HepG2 (cell line): ENCODE data around the gene ZBTB46. TPM values are rescaled to one million over a fixed set of nuclear protein-coding genes. Genes with fewer than 3 reads are reported as not detected.
A peak's percentile ranks its signal among the peaks of the same experiment; 100 is the strongest.

Experiments
- JARID2 ChIP-seq: sonication (generic); formaldehyde crosslinking; IDR thresholded peaks from 2 replicates; pipeline ENCODE4 v1.8.1; 2023; ENCODE audit warnings: missing genetic modification reagents, inconsistent platforms; ENCODE audit not compliant: insufficient replicate concordance
- ZNF563 ChIP-seq: sonication (generic); formaldehyde crosslinking; IDR thresholded peaks from 2 replicates; pipeline ENCODE4 v1.8.0; 2022; ENCODE audit warnings: mild to moderate bottlenecking, moderate library complexity, missing genetic modification reagents
- ZZZ3 ChIP-seq: sonication (generic); formaldehyde crosslinking; IDR thresholded peaks from 2 replicates; pipeline ENCODE4 v1.4.0; 2020; ENCODE audit warnings: missing genetic modification reagents, mild to moderate bottlenecking, borderline replicate concordance
- polyA plus RNA-seq, 8 experiments: library from polyadenylated mRNA; depleted of rRNA in 3 of 8; stranded (reverse) in 7 of 8; unstranded in 1 of 8; fragments of >200 nt; fragmentation: Illumina TruSeq in 4 of 8; extraction: Trizol in 4 of 8; gene quantifications; 2 replicates each; pipeline versions ENCODE4 v1.2.1 to v1.2.3, GENCODE V29; 2011 to 2016; ENCODE audit warnings: low read depth in 4 of 8, missing spikeins in 1 of 8, mixed read lengths in 1 of 8; ENCODE audit not compliant: insufficient read depth in 1 of 8
- total RNA-seq, 5 experiments: library from RNA; depleted of rRNA; stranded (reverse); fragments of >200 nt; fragmentation: Illumina TruSeq; extraction: Trizol; gene quantifications; 2 replicates each; pipeline ENCODE4 v1.2.3, GENCODE V29; 2016; ENCODE audit warnings: low read depth in 1 of 5
- TF ChIP-seq, protein P1 (sequence below), 2 experiments: sonication (generic) in 1 of 2; formaldehyde crosslinking in 1 of 2; IDR thresholded peaks; 2 replicates each; pipeline versions ENCODE4 v1.4.0 to v1.6.1; 2016 to 2020; ENCODE audit warnings: borderline replicate concordance in 1 of 2, low read depth in 1 of 2, mild to moderate bottlenecking in 1 of 2, missing genetic modification reagents in 1 of 2
- TF ChIP-seq, protein P2 (sequence below): sonication (generic); formaldehyde crosslinking; IDR thresholded peaks from 2 replicates; pipeline ENCODE4 v1.5.0; 2020; ENCODE audit warnings: mild to moderate bottlenecking, missing genetic modification reagents, moderate library complexity
- TF ChIP-seq, protein P3 (sequence below): fragments of 450-650 bp; IDR thresholded peaks from 2 replicates; pipeline ENCODE4 v1.6.1; 2017
- TF ChIP-seq, protein P4 (sequence below): sonication (generic); formaldehyde crosslinking; conservative IDR thresholded peaks from 2 replicates; pipeline ENCODE4 v1.4.0; 2020; ENCODE audit warnings: mild to moderate bottlenecking, missing genetic modification reagents, moderate library complexity
- TF ChIP-seq, protein P5 (sequence below): sonication (generic); formaldehyde crosslinking; IDR thresholded peaks from 2 replicates; pipeline ENCODE4 v1.4.0; 2020; ENCODE audit warnings: missing genetic modification reagents
- TF ChIP-seq, protein P6 (sequence below): sonication (generic); formaldehyde crosslinking; IDR thresholded peaks from 2 replicates; pipeline ENCODE4 v1.9.0; 2021; ENCODE audit warnings: missing genetic modification reagents, borderline replicate concordance

The ZBTB46 gene
- total and polyA plus RNA-seq, 2 of the 13 experiments (the other 11 are each of a cell fraction or from before 2014, with no cell fraction given), result 1.6 to 13.5 TPM

DNA sequence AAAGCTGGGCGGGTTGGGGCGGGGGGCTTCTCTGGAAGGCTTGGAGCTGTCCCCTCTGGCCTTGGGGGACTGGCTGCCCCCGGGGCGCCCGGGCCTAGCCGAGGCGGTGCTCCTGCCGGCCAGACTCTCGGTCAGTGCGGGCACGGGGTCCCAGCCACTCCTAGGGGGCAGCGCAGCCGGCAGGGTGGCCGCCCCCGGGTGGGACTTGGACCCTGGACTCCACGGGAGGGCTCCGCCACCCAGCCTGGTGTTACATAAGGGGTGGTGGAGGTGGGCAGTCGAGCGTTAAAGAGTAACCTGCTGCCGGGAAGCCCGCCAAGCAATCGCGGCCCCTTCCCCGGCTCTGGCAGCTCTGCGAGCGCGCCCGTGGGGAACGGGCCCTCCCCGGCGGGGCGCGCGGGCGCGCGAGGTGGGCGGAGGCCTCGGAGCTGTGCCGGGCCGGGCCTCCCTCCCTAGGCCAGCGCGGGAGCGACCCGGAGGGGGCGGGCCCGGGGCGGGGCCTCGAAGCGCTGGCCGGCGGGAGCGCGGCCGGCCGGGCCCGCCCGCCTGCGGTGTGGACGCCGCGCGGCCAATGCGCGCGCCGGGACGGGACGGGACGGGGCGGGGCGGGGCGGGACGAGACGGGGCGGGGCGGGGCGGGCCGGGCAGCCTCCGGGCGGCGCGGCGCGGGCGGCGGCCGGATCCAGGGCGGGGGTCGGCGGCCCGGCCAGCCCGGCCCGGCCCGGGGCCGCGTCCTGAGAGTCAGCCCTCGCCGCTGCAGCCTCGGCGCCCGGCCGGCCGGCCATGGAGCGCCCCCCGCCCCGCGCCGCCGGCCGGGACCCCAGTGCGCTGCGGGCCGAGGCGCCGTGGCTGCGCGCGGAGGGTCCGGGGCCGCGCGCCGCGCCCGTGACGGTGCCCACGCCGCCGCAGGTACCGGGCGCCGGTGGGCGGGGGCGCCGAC lies 91.7 kb downstream of the ZBTB46 start, which contains the start of gene SLC2A4RG (continued):
- TF ChIP-seq, protein P1, sequence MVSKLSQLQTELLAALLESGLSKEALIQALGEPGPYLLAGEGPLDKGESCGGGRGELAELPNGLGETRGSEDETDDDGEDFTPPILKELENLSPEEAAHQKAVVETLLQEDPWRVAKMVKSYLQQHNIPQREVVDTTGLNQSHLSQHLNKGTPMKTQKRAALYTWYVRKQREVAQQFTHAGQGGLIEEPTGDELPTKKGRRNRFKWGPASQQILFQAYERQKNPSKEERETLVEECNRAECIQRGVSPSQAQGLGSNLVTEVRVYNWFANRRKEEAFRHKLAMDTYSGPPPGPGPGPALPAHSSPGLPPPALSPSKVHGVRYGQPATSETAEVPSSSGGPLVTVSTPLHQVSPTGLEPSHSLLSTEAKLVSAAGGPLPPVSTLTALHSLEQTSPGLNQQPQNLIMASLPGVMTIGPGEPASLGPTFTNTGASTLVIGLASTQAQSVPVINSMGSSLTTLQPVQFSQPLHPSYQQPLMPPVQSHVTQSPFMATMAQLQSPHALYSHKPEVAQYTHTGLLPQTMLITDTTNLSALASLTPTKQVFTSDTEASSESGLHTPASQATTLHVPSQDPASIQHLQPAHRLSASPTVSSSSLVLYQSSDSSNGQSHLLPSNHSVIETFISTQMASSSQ (IDR thresholded peaks at IDR 0.05; ENCODE audit: low read depth), result peak; percentile 90
- TF ChIP-seq, protein P1 (CRISPR knock-in tag; IDR thresholded peaks at IDR 0.05; ENCODE audit: borderline replicate concordance), result peak; percentile 100
- TF ChIP-seq, protein P2, sequence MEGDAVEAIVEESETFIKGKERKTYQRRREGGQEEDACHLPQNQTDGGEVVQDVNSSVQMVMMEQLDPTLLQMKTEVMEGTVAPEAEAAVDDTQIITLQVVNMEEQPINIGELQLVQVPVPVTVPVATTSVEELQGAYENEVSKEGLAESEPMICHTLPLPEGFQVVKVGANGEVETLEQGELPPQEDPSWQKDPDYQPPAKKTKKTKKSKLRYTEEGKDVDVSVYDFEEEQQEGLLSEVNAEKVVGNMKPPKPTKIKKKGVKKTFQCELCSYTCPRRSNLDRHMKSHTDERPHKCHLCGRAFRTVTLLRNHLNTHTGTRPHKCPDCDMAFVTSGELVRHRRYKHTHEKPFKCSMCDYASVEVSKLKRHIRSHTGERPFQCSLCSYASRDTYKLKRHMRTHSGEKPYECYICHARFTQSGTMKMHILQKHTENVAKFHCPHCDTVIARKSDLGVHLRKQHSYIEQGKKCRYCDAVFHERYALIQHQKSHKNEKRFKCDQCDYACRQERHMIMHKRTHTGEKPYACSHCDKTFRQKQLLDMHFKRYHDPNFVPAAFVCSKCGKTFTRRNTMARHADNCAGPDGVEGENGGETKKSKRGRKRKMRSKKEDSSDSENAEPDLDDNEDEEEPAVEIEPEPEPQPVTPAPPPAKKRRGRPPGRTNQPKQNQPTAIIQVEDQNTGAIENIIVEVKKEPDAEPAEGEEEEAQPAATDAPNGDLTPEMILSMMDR (CRISPR knock-in tag), result peak; percentile 54
- TF ChIP-seq JARID2 (peak; percentile 84), ZZZ3 (CRISPR knock-in tag) (no peak; the same call in 1 of the 2 replicates), ZNF563 (peak; percentile 96)
- TF ChIP-seq, protein P3, sequence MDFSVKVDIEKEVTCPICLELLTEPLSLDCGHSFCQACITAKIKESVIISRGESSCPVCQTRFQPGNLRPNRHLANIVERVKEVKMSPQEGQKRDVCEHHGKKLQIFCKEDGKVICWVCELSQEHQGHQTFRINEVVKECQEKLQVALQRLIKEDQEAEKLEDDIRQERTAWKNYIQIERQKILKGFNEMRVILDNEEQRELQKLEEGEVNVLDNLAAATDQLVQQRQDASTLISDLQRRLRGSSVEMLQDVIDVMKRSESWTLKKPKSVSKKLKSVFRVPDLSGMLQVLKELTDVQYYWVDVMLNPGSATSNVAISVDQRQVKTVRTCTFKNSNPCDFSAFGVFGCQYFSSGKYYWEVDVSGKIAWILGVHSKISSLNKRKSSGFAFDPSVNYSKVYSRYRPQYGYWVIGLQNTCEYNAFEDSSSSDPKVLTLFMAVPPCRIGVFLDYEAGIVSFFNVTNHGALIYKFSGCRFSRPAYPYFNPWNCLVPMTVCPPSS, result no peak
- TF ChIP-seq, protein P4, sequence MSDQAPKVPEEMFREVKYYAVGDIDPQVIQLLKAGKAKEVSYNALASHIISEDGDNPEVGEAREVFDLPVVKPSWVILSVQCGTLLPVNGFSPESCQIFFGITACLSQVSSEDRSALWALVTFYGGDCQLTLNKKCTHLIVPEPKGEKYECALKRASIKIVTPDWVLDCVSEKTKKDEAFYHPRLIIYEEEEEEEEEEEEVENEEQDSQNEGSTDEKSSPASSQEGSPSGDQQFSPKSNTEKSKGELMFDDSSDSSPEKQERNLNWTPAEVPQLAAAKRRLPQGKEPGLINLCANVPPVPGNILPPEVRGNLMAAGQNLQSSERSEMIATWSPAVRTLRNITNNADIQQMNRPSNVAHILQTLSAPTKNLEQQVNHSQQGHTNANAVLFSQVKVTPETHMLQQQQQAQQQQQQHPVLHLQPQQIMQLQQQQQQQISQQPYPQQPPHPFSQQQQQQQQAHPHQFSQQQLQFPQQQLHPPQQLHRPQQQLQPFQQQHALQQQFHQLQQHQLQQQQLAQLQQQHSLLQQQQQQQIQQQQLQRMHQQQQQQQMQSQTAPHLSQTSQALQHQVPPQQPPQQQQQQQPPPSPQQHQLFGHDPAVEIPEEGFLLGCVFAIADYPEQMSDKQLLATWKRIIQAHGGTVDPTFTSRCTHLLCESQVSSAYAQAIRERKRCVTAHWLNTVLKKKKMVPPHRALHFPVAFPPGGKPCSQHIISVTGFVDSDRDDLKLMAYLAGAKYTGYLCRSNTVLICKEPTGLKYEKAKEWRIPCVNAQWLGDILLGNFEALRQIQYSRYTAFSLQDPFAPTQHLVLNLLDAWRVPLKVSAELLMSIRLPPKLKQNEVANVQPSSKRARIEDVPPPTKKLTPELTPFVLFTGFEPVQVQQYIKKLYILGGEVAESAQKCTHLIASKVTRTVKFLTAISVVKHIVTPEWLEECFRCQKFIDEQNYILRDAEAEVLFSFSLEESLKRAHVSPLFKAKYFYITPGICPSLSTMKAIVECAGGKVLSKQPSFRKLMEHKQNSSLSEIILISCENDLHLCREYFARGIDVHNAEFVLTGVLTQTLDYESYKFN, result peak; percentile 92
- TF ChIP-seq, protein P5, sequence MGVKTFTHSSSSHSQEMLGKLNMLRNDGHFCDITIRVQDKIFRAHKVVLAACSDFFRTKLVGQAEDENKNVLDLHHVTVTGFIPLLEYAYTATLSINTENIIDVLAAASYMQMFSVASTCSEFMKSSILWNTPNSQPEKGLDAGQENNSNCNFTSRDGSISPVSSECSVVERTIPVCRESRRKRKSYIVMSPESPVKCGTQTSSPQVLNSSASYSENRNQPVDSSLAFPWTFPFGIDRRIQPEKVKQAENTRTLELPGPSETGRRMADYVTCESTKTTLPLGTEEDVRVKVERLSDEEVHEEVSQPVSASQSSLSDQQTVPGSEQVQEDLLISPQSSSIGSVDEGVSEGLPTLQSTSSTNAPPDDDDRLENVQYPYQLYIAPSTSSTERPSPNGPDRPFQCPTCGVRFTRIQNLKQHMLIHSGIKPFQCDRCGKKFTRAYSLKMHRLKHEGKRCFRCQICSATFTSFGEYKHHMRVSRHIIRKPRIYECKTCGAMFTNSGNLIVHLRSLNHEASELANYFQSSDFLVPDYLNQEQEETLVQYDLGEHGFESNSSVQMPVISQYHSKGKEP, result peak; percentile 72; the same call in 1 of the 2 replicates
- TF ChIP-seq, protein P6, sequence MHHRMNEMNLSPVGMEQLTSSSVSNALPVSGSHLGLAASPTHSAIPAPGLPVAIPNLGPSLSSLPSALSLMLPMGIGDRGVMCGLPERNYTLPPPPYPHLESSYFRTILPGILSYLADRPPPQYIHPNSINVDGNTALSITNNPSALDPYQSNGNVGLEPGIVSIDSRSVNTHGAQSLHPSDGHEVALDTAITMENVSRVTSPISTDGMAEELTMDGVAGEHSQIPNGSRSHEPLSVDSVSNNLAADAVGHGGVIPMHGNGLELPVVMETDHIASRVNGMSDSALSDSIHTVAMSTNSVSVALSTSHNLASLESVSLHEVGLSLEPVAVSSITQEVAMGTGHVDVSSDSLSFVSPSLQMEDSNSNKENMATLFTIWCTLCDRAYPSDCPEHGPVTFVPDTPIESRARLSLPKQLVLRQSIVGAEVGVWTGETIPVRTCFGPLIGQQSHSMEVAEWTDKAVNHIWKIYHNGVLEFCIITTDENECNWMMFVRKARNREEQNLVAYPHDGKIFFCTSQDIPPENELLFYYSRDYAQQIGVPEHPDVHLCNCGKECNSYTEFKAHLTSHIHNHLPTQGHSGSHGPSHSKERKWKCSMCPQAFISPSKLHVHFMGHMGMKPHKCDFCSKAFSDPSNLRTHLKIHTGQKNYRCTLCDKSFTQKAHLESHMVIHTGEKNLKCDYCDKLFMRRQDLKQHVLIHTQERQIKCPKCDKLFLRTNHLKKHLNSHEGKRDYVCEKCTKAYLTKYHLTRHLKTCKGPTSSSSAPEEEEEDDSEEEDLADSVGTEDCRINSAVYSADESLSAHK (CRISPR knock-in tag), result 0 out of 2 replicates have a peak, but pooled peaks have one; percentile 43
